NB4 (cell line): Measurements from ENCODE around the gene CBY2.
"Not testable (repeated sequence)": the region's sequence is repeated elsewhere in the genome, so short reads cannot be mapped to it uniquely, and the experiment has no call there.

Source experiments
- CTCF ChIP-seq: IDR thresholded peaks from one replicate; pipeline ENCODE4 v1.5.1; 2012; ENCODE audit warnings: low read depth, low read length
- MAX ChIP-seq: IDR thresholded peaks from 2 replicates; pipeline ENCODE4 v1.6.1; 2011; ENCODE audit warnings: low read depth, low read length

- TF ChIP-seq CTCF, MAX: not testable (repeated sequence)
These were observed 41.7 kb upstream of the CBY2 start for GRCh38 chr13:45660458-45660857.
